HL-60 (cell line): ENCODE measurements around the gene JAK3.
A peak's percentile ranks its signal among the peaks of the same experiment; 100 is the strongest.

ENCODE experiments used
- DNase-seq, 2 experiments: peaks; one replicate each; pipeline ENCODE4 v3.0.0-alpha.2; 2010 to 2020; ENCODE audit warnings: low read depth in 1 of 2, low spot score in 1 of 2
- H3K27ac ChIP-seq: fragments of 250-450 bp; sonication (Bioruptor Pico); replicated peaks from 2 replicates; pipeline ENCODE4 v1.5.1; 2020; ENCODE audit warnings: mild to moderate bottlenecking, moderate library complexity
- H3K27me3 ChIP-seq: fragments of 250-450 bp; sonication (Bioruptor Pico); 2 replicates; pipeline ENCODE4 v1.5.1; 2021; ENCODE audit warnings: mild to moderate bottlenecking, moderate library complexity; ENCODE audit not compliant: insufficient read depth, poor library complexity, severe bottlenecking
- H3K4me3 ChIP-seq: replicated peaks from 2 replicates; pipeline ENCODE4 v1.5.1; 2011; ENCODE audit warnings: mild to moderate bottlenecking, control low read depth, low read length; ENCODE audit not compliant: insufficient read depth
- CTCF ChIP-seq: IDR thresholded peaks from one replicate; pipeline ENCODE4 v1.5.1; 2011; ENCODE audit warnings: low read length, control low read depth, inconsistent platforms; ENCODE audit not compliant: insufficient read depth
- GABPA ChIP-seq: IDR thresholded peaks from 2 replicates; pipeline ENCODE4 v1.6.1; 2012; ENCODE audit warnings: low read depth
- POLR2AphosphoS5 ChIP-seq: IDR thresholded peaks from 2 replicates; pipeline ENCODE4 v1.6.1; 2012; ENCODE audit warnings: low read depth
- REST ChIP-seq: IDR thresholded peaks from 2 replicates; pipeline ENCODE4 v1.6.1; 2012; ENCODE audit warnings: low read depth; ENCODE audit not compliant: insufficient replicate concordance
- SPI1 ChIP-seq: IDR thresholded peaks from 2 replicates; pipeline ENCODE4 v1.6.1; 2012; ENCODE audit warnings: low read depth, mild to moderate bottlenecking, borderline replicate concordance

The JAK3 gene

DNA sequence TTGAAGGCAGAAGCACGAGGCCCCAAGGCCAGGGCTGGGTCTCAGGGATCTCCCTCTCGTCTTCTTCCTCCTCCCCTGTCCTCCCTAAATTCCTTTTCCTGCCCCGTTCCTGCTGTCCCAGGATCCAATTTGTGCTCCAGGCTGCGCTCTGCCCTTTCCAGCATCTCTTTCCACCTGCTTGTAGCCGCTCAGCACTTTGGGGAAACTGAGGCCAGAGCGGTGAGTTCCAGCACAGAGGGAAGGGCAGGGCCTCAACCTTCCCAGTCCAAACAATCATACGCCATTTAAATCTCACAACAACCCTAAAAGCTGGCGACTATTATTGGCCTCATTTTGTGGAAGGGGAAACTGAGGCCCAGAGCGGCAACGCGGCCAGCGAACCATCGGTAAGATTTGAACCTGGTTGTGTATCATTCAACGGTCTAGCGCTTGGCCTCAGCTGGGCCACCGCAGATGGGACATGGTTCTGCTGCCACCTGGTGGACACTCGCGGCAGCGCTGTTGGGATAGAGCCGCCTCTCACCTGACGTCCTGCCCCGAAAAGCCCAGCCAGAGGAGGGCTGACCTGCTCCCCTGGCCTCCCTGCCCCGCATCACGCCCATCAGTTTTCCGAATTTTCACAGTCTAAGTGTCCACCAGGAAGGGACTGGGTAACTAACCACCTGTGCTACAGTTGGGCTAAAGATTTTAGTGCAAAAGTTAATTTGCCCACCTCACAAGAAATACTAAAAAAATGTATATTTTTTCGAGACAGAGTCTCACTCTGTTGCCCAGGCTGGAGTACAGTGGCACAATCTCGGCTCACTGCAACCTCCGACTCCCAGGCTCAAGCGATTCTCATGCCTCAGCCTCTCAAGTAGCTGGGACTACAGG, 7.7 kb upstream of the JAK3 start:
- Histone ChIP-seq H3K27me3 (no peaks in the 10 kb centered on the region), H3K27ac (no peak overlapping the region), H3K4me3 (no peak overlapping the region)
- peak in 1 of 2 experiments; percentile 77 for DNase-seq
- peak; percentile 97 for TF ChIP-seq CTCF
- TF ChIP-seq REST = no peak

- Histone ChIP-seq H3K27me3 (no peaks in the 10 kb centered on the region), H3K4me3 (no peak overlapping the region), H3K27ac (no peak overlapping the region)
- TF ChIP-seq GABPA = no peak
- TF ChIP-seq CTCF = no peak
- no peak for TF ChIP-seq REST
- TF ChIP-seq POLR2AphosphoS5 = no peak
- TF ChIP-seq SPI1 = no peak
- no peak for DNase-seq
Observed at GRCh38 chr19:17854061-17854460, 6.3 kb upstream of the JAK3 start.

DNA sequence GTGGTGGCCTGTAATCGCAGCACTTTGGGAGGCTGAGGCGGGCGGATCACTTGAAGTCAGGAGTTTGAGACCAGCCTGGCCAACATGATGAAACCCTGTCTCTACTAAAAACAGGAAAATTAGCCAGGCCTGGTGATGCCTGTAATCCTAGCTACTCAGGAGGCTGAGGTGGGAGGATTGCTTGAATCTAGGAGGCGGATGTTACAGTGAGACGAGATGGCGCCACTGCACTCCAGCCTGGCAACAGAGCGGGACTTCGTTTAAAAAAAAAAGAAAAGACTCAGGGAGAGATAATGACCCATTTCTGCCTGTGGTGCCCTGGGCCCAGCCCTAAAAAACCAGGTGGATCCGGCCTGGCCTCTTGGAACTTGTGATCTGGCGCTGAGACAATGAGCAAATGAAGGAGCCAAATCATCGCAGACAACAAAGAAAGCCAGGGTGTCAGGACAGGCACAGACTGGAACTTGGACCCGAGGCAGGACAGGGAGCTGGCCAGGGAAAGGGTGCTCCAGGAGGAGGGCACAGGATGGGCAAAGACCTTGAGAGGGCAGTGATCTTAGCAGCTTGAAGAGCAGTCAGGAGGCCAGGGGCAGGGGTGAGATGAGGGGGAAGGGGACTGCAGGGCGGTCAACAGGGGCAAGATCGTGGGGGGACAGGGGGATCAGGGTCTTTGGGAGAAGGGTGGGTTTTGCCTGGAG, 962 bp upstream of the JAK3 start:
- DNase-seq = no peak
- TF ChIP-seq REST (no peak), SPI1 (no peak), CTCF (no peak), POLR2AphosphoS5 (no peak), GABPA (no peak)
- Histone ChIP-seq H3K27ac (no peak overlapping the region), H3K4me3 (no peak overlapping the region), H3K27me3 (no peaks in the 10 kb centered on the region)
